Lung (tissue), 12 donors: ENCODE measurements around the gene PCAT7. TPM values are rescaled to one million over a fixed set of nuclear protein-coding genes. Genes with fewer than 3 reads are reported as not detected.

Experiments used
- ATAC-seq: fragments of 200-7000 bp; cut with Tn5 transposase; one replicate; pipeline ENCODE4 v1.9.1; 2020; ENCODE audit warnings: moderate number of reproducible peaks; ENCODE audit not compliant: insufficient read depth, low FRiP score
- DNase-seq, 3 donors: peaks; one replicate each; pipeline ENCODE4 v3.0.0-alpha.2; 2013 to 2017
- H3K27ac ChIP-seq, 2 donors: one replicate each; pipeline ENCODE4 v1.5.1; 2013; ENCODE audit warnings: mild to moderate bottlenecking in 2 of 2, moderate library complexity in 2 of 2, control low read depth in 1 of 2, inconsistent platforms in 1 of 2, low read depth in 1 of 2, low read length in 1 of 2
- H3K27me3 ChIP-seq, 3 donors: one replicate each; pipeline ENCODE4 v1.5.1; 2013; ENCODE audit warnings: low read length in 2 of 3; ENCODE audit not compliant: control insufficient read depth in 3 of 3, insufficient read depth in 3 of 3
- H3K36me3 ChIP-seq, 4 donors: one replicate each; pipeline ENCODE4 v1.5.1; 2013; ENCODE audit warnings: low read length in 4 of 4, mild to moderate bottlenecking in 1 of 4, moderate library complexity in 1 of 4; ENCODE audit not compliant: control insufficient read depth in 4 of 4, insufficient read depth in 4 of 4
- H3K4me1 ChIP-seq, 5 donors: one replicate each; pipeline ENCODE4 v1.5.1; 2013; ENCODE audit warnings: low read length in 5 of 5, mild to moderate bottlenecking in 2 of 5, moderate library complexity in 1 of 5; ENCODE audit not compliant: control insufficient read depth in 5 of 5, insufficient read depth in 5 of 5
- H3K4me3 ChIP-seq: one replicate; pipeline ENCODE4 v1.5.1; 2013; ENCODE audit warnings: mild to moderate bottlenecking, control low read depth, moderate library complexity
- H3K9ac ChIP-seq, 2 donors: one replicate each; pipeline ENCODE4 v1.5.1; 2013; ENCODE audit warnings: low read length in 2 of 2, control low read depth in 1 of 2; ENCODE audit not compliant: insufficient read depth in 1 of 2
- H3K9me3 ChIP-seq, 4 donors: one replicate each; pipeline ENCODE4 v1.5.1; 2013; ENCODE audit warnings: low read length in 3 of 4, mild to moderate bottlenecking in 1 of 4, moderate library complexity in 1 of 4; ENCODE audit not compliant: control insufficient read depth in 4 of 4, insufficient read depth in 3 of 4
- WGBS, 2 donors: extraction: QIAGEN DNeasy Blood & Tissue Kit; methylation state at CpG; one replicate each; pipeline ENCODE4 v1.1.7; 2013; 5-methylcytosine and 5-hydroxymethylcytosine counted together
- polyA plus RNA-seq, 2 donors: library from polyadenylated mRNA; stranded (reverse); fragments of 200-250 nt; gene quantifications; one replicate each; pipeline ENCODE4 v1.2.1, GENCODE V29; 2013
- total RNA-seq, 2 donors: library from RNA; depleted of rRNA in 1 of 2; stranded (reverse); fragments of >200 nt in 1 of 2; gene quantifications; one replicate each; pipeline ENCODE4 v1.2.1, GENCODE V29; 2014 to 2021
- TF ChIP-seq, protein P1 (sequence below): IDR thresholded peaks from 2 replicates; pipeline ENCODE4 v1.5.1; 2012; ENCODE audit warnings: mild to moderate bottlenecking; ENCODE audit errors: control extremely low read depth, extremely low read depth
- donor health status: control.
- donor health status: control.
- donor health status: Bipolar disorder and iron deficiency.
- donor health status: healthy.
- donor health status: DM: yes; HTN: yes; CAD: no.

Gene PCAT7
- total and polyA plus RNA-seq, 4 donors = 0.09 to 0.28 (median 0.10) TPM; not detected in 1

DNA sequence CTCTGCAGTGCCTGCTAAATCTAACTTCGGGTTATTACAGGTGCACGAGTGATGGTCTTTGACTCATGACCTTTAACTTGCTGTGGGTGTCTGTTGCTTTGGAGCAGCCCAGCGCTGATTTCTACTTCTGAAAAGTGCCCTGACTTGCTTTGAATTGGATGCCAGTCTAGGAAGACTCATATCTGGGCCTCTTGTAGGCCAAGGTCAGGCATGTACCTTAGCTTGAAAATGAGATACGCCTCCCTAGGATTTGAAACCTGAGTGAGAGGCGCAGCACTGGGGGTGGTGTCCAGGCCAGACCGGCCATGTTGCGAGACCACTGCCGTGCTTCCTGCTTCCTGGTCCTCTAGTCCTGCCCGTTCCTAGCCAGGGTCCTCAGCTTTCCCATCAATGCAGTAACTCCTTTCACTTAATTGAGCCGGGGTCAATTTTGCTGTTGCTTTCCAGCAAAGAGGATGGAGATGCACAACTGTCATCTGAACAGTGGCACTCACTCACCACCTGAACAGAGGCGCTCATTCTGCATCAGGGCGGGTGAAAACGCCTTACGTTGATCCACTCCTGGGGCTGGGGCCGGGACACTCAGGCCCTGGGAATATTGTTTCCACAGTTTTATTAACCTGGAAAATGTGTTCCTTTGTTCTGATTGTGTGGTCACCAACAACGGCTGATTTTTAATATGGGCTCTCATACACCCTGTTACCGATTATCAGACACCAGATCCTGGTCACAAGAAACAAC, 14.3 kb downstream of the PCAT7 start:
- Histone ChIP-seq H3K27me3 (no peaks in the 10 kb centered on the region), H3K9me3 (no peaks in the 10 kb centered on the region), H3K4me1 (peaks cover 0 to 8% (median 0%) of the 10 kb centered on the region in 5 donors), H3K4me3 (no peak overlapping the region), H3K36me3 (no peaks in the 10 kb centered on the region), H3K27ac (no peak overlapping the region), H3K9ac (no peak overlapping the region)
- ATAC-seq = no peak
- 93 to 94% methylated on average over 17 of the region's 17 CpGs for WGBS, 2 donors
- TF ChIP-seq, protein P1, sequence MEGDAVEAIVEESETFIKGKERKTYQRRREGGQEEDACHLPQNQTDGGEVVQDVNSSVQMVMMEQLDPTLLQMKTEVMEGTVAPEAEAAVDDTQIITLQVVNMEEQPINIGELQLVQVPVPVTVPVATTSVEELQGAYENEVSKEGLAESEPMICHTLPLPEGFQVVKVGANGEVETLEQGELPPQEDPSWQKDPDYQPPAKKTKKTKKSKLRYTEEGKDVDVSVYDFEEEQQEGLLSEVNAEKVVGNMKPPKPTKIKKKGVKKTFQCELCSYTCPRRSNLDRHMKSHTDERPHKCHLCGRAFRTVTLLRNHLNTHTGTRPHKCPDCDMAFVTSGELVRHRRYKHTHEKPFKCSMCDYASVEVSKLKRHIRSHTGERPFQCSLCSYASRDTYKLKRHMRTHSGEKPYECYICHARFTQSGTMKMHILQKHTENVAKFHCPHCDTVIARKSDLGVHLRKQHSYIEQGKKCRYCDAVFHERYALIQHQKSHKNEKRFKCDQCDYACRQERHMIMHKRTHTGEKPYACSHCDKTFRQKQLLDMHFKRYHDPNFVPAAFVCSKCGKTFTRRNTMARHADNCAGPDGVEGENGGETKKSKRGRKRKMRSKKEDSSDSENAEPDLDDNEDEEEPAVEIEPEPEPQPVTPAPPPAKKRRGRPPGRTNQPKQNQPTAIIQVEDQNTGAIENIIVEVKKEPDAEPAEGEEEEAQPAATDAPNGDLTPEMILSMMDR = no peak
- no peak for DNase-seq

DNA sequence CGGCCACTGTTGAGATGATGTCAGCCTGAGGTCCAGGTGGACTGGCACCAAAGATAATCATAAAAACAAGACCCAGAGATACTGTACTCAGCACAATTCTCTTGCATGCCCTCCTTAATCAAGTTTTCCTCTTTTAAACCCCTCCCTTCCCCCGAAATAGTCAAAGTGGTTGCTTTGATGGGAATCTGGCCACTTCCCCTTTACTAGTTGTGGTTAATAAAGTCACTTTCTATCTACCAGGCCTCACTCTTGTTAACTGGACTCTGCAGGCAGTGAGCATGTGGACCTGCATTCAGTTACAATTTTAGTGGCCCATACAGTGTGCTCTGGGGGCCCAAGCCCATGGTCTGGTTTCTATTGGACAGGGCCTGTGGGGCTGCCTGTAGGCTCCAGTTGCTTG, 21.2 kb downstream of the PCAT7 start:
- no peak overlapping the region for H3K9ac ChIP-seq
- ATAC-seq = no peak
- no peak overlapping the region for H3K4me3 ChIP-seq

DNA sequence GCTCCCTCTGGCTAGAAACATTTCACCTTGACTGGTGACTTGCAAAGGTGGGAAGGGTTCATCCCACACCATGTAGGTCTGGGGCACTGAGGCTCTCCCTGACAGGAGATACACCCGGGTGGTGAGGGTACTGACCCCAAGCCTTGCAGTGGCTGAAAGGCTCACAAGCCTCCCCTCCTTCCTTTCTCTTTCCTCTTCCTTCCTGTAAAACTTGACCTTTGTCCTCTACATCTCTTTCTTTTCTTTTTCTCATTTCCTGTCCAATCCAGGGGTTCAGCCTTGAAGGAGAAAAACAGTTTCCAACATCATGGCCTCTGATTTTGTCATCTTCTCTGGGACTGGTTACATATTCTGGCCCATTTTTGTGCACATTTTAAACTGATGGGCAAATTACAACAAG, 22.2 kb downstream of the PCAT7 start:
- Histone ChIP-seq H3K4me3 (no peak overlapping the region), H3K9ac (no peak overlapping the region), H3K9me3 (no peaks in the 10 kb centered on the region), H3K27ac (no peak overlapping the region), H3K4me1 (peaks cover 0 to 12% (median 0%) of the 10 kb centered on the region in 5 donors), H3K27me3 (no peaks in the 10 kb centered on the region), H3K36me3 (no peaks in the 10 kb centered on the region)
- WGBS, 2 donors = 0 to 28% methylated on average over 1 of the region's 1 CpG
- TF ChIP-seq, protein P1 = no peak
- ATAC-seq = no peak
- peak in 2 of 3 donors; percentile 9 to 19 for DNase-seq

More for the DNA sequence above, 21.2 kb downstream of the PCAT7 start:
- Histone ChIP-seq H3K27ac (no peak overlapping the region), H3K4me1 (peaks cover 0 to 12% (median 0%) of the 10 kb centered on the region in 5 donors), H3K27me3 (no peaks in the 10 kb centered on the region), H3K9me3 (no peaks in the 10 kb centered on the region), H3K36me3 (no peaks in the 10 kb centered on the region)
- no peak for DNase-seq
- TF ChIP-seq, protein P1 = no peak
- WGBS, 2 donors = 72 to 76% methylated on average over 2 of the region's 2 CpGs

DNA sequence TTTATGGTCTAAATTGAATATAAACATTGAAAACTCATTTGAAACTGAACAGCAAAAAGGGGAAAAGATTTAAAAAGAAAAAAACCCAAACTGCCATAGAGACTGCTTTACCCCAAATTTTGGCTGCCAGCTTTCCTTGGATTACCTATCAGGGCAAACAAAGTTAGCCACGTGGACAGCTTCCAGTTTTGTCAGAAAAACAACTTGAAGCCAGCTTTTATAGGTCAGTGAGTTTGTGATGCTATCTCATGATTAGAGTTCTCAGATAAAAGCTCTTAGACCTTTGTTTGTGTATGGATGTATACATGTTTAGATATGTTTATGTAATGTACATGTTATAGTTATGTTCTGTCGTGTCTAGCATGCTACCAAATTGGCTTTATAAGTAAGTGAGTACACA, 22.7 kb downstream of the PCAT7 start:
- H3K9me3 ChIP-seq = no peaks in the 10 kb centered on the region
- 42 to 65% methylated on average over 2 of the region's 2 CpGs for WGBS, 2 donors
- TF ChIP-seq, protein P1 = no peak

More for the DNA sequence above, 22.7 kb downstream of the PCAT7 start:
- H3K27me3 ChIP-seq = no peaks in the 10 kb centered on the region
- no peak for ATAC-seq
- H3K4me3 ChIP-seq = no peak overlapping the region
- H3K9ac ChIP-seq = no peak overlapping the region
- H3K36me3 ChIP-seq = no peaks in the 10 kb centered on the region
- H3K27ac ChIP-seq = no peak overlapping the region
- peaks cover 0 to 12% (median 0%) of the 10 kb centered on the region in 5 donors for H3K4me1 ChIP-seq
- DNase-seq = peak in 2 of 3 donors; percentile 33 to 54
